Ishikawa (cell line): ENCODE results near the gene MUC22.

ENCODE experiments used
- CEBPB ChIP-seq: IDR thresholded peaks from 2 replicates; pipeline ENCODE4 v1.6.1; 2012
- TAF1 ChIP-seq: IDR thresholded peaks from 2 replicates; pipeline ENCODE4 v1.6.1; 2012; ENCODE audit warnings: low read depth, mild to moderate bottlenecking

GRCh38 chr6:30963641-30964040 lies 46.6 kb upstream of the MUC22 start:
- TF ChIP-seq CEBPB: no peak
- no peak for TF ChIP-seq TAF1
